H1 (cell line): ENCODE data around the gene GRID1. TPM values are rescaled to one million over a fixed set of nuclear protein-coding genes. Genes with fewer than 3 reads are reported as not detected.
A peak's percentile ranks its signal among the peaks of the same experiment; 100 is the strongest.

ENCODE experiments used
- CTCF ChIA-PET: fragments of 300-600 bp; sonication (Branson Sonifier 250); formaldehyde crosslinking; loops from one replicate; lab custom pipeline; 2021; ENCODE audit not compliant: partially characterized antibody; lab: Charles Lee
- POLR2A ChIA-PET: fragments of 300-600 bp; sonication (Branson Sonifier 250); formaldehyde crosslinking; loops from one replicate; lab custom pipeline; 2021; ENCODE audit warnings: inconsistent platforms; ENCODE audit not compliant: partially characterized antibody; lab: Charles Lee
- DNase-seq, 2 experiments: peaks; one replicate each; pipeline versions ENCODE4 v3.0.0 to v3.0.0-alpha.2; 2010 to 2022; ENCODE audit warnings: low spot score in 2 of 2, low read depth in 1 of 2, mixed read lengths in 1 of 2
- FAIRE-seq: peaks from 2 replicates; lab custom pipeline; 2011; peaks lifted over from hg19 to GRCh38; lab: Jason Lieb, UNC
- H2AFZ ChIP-seq: 2 replicates; pipeline ENCODE4 v1.8.1; 2012; ENCODE audit warnings: low read length, inconsistent platforms
- H2AK5ac ChIP-seq: 2 replicates; pipeline ENCODE4 v1.6.1; 2013; ENCODE audit warnings: low read depth, low read length
- H2BK120ac ChIP-seq: replicated peaks from 2 replicates; pipeline ENCODE3; 2013; ENCODE audit warnings: low read depth, low read length, inconsistent platforms
- H2BK12ac ChIP-seq: 2 replicates; pipeline ENCODE4 v1.6.1; 2013; ENCODE audit warnings: low read depth, low read length
- H2BK15ac ChIP-seq: 2 replicates; pipeline ENCODE4 v1.6.1; 2013; ENCODE audit warnings: low read length
- H2BK20ac ChIP-seq: 2 replicates; pipeline ENCODE4 v1.6.1; 2013; ENCODE audit warnings: low read length
- H2BK5ac ChIP-seq: 2 replicates; pipeline ENCODE4 v1.6.1; 2013; ENCODE audit warnings: low read depth, low read length
- H3K14ac ChIP-seq: 2 replicates; pipeline ENCODE4 v1.6.1; 2013; ENCODE audit warnings: inconsistent platforms; ENCODE audit not compliant: insufficient read length
- H3K18ac ChIP-seq: 2 replicates; pipeline ENCODE4 v1.6.1; 2013; ENCODE audit warnings: low read length; ENCODE audit errors: extremely low read depth
- H3K23ac ChIP-seq: 2 replicates; pipeline ENCODE4 v1.6.1; 2013; ENCODE audit warnings: inconsistent platforms; ENCODE audit not compliant: insufficient read length
- H3K23me2 ChIP-seq: 2 replicates; pipeline ENCODE4 v1.6.1; 2013; ENCODE audit warnings: low read depth, low read length
- H3K27ac ChIP-seq: 2 replicates; pipeline ENCODE4 v1.6.1; 2011; ENCODE audit warnings: low read depth, low read length, inconsistent platforms
- H3K27me3 ChIP-seq, 4 experiments: replicated peaks in 1 of 4; 1 replicate in 1 of 4; 2 replicates in 3 of 4; pipeline versions ENCODE4 v1.6.1 to v1.8.1; 2011 to 2013; ENCODE audit warnings: low read length in 3 of 4, mild to moderate bottlenecking in 3 of 4, inconsistent platforms in 2 of 4, mixed read lengths in 2 of 4, moderate library complexity in 1 of 4; ENCODE audit not compliant: control insufficient read depth in 3 of 4, insufficient read depth in 3 of 4; ENCODE audit errors: extremely low read depth in 1 of 4
- H3K36me3 ChIP-seq, 4 experiments: 2 replicates each; pipeline versions ENCODE4 v1.6.1 to v1.8.1; 2011 to 2013; ENCODE audit warnings: mild to moderate bottlenecking in 4 of 4, low read length in 3 of 4, moderate library complexity in 2 of 4, control low read depth in 1 of 4, inconsistent platforms in 1 of 4; ENCODE audit not compliant: insufficient read depth in 4 of 4, control insufficient read depth in 2 of 4
- H3K4ac ChIP-seq: replicated peaks from 2 replicates; pipeline ENCODE3; 2013; ENCODE audit warnings: low read length, low read depth, mixed read lengths, inconsistent platforms; ENCODE audit not compliant: insufficient read length
- H3K4me1 ChIP-seq, 4 experiments: replicated peaks in 1 of 4; 1 replicate in 1 of 4; 2 replicates in 3 of 4; pipeline versions ENCODE4 v1.6.1 to v1.8.1; 2011 to 2013; ENCODE audit warnings: low read length in 3 of 4, inconsistent platforms in 2 of 4, mixed read lengths in 1 of 4; ENCODE audit not compliant: insufficient read depth in 4 of 4, control insufficient read depth in 3 of 4
- H3K4me2 ChIP-seq, 2 experiments: 2 replicates each; pipeline versions ENCODE4 v1.6.1 to v1.8.1; 2011 to 2013; ENCODE audit warnings: low read depth in 2 of 2, low read length in 2 of 2, control low read depth in 1 of 2, inconsistent platforms in 1 of 2, mild to moderate bottlenecking in 1 of 2; ENCODE audit not compliant: insufficient read depth in 1 of 2
- H3K4me3 ChIP-seq, 4 experiments: fragments of 200-600, 300-600 bp in 1 of 4; sonication (generic), shearing (Covaris generic), sonication (Bioruptor Twin) in 1 of 4; 2 replicates each; pipeline versions ENCODE4 v1.5.1 to v1.8.1; 2011 to 2016; ENCODE audit warnings: low read length in 4 of 4, low read depth in 3 of 4, control low read depth in 2 of 4, inconsistent platforms in 2 of 4, mild to moderate bottlenecking in 2 of 4, mixed read lengths in 1 of 4, moderate library complexity in 1 of 4; ENCODE audit not compliant: insufficient read depth in 2 of 4; ENCODE audit errors: extremely low read depth in 1 of 4
- H3K56ac ChIP-seq: replicated peaks from 2 replicates; pipeline ENCODE3; 2013; ENCODE audit warnings: low read depth, mild to moderate bottlenecking, mixed read lengths, low read length, inconsistent platforms; ENCODE audit not compliant: insufficient read length
- H3K79me1 ChIP-seq: 2 replicates; pipeline ENCODE4 v1.6.1; 2013; ENCODE audit warnings: low read depth, low read length, control low read depth
- H3K79me2 ChIP-seq, 2 experiments: 2 replicates each; pipeline versions ENCODE4 v1.6.1 to v1.8.1; 2012 to 2013; ENCODE audit warnings: low read length in 2 of 2, mild to moderate bottlenecking in 2 of 2, inconsistent platforms in 1 of 2; ENCODE audit not compliant: insufficient read depth in 2 of 2, control insufficient read depth in 1 of 2
- H3K9ac ChIP-seq, 4 experiments: replicated peaks in 1 of 4; 1 replicate in 1 of 4; 2 replicates in 3 of 4; pipeline versions ENCODE4 v1.6.1 to v1.8.1; 2011 to 2013; ENCODE audit warnings: low read depth in 3 of 4, low read length in 3 of 4, control low read depth in 2 of 4, mild to moderate bottlenecking in 2 of 4, moderate library complexity in 2 of 4, inconsistent platforms in 1 of 4; ENCODE audit errors: extremely low read depth in 1 of 4
- H3K9me3 ChIP-seq, 2 experiments: 2 replicates each; pipeline versions ENCODE4 v1.6.1 to v1.8.1; 2012 to 2013; ENCODE audit warnings: mild to moderate bottlenecking in 2 of 2, moderate library complexity in 2 of 2, control low read depth in 1 of 2, inconsistent platforms in 1 of 2, low read depth in 1 of 2, low read length in 1 of 2, mixed read lengths in 1 of 2; ENCODE audit not compliant: insufficient read depth in 2 of 2
- H4K20me1 ChIP-seq, 2 experiments: replicated peaks in 1 of 2; 2 replicates each; pipeline versions ENCODE3 to v1.8.1; 2011 to 2013; ENCODE audit warnings: inconsistent platforms in 2 of 2, low read length in 2 of 2, mild to moderate bottlenecking in 1 of 2; ENCODE audit not compliant: insufficient read depth in 2 of 2, control insufficient read depth in 1 of 2
- H4K5ac ChIP-seq: 2 replicates; pipeline ENCODE4 v1.6.1; 2013; ENCODE audit warnings: low read length, low read depth, mixed read lengths, inconsistent platforms; ENCODE audit not compliant: insufficient read length
- H4K8ac ChIP-seq: 2 replicates; pipeline ENCODE4 v1.8.0; 2013; ENCODE audit warnings: mild to moderate bottlenecking, moderate library complexity, low read length, inconsistent platforms; ENCODE audit not compliant: insufficient read depth; ENCODE audit errors: extremely low read depth
- H4K91ac ChIP-seq: replicated peaks from 2 replicates; pipeline ENCODE3; 2013; ENCODE audit warnings: low read length, mixed read lengths, inconsistent platforms; ENCODE audit not compliant: insufficient read length
- ASH2L ChIP-seq: fragments of 200-600, 300-600 bp; sonication (generic); IDR thresholded peaks from one replicate; pipeline ENCODE4 v1.7.1; 2017; ENCODE audit warnings: low read length
- CREB1 ChIP-seq: IDR thresholded peaks from 2 replicates; pipeline ENCODE4 v1.6.1; 2012; ENCODE audit warnings: inconsistent platforms
- EGR1 ChIP-seq: IDR thresholded peaks from 2 replicates; pipeline ENCODE4 v1.6.1; 2011; ENCODE audit warnings: low read depth, low read length, borderline replicate concordance
- EZH2 ChIP-seq: fragments of 200-600 bp; sonication (generic); IDR thresholded peaks from 2 replicates; pipeline ENCODE4 v1.7.1; 2012; ENCODE audit warnings: low read depth, mild to moderate bottlenecking, moderate library complexity, low read length, inconsistent platforms; ENCODE audit not compliant: severe bottlenecking
- HDAC2 ChIP-seq, 2 experiments: fragments of 300-600 bp in 1 of 2; sonication (generic) in 1 of 2; IDR thresholded peaks; 2 replicates each; pipeline ENCODE4 v1.6.1; 2011 to 2012; ENCODE audit warnings: low read depth in 2 of 2, low read length in 2 of 2, mild to moderate bottlenecking in 2 of 2, moderate library complexity in 2 of 2, borderline replicate concordance in 1 of 2, inconsistent platforms in 1 of 2
- PHF8 ChIP-seq: fragments of 200-600 bp; sonication (generic); conservative IDR thresholded peaks from 2 replicates; pipeline ENCODE4 v1.7.1; 2012; ENCODE audit warnings: low read depth, mild to moderate bottlenecking, inconsistent platforms, low read length, moderate library complexity
- RBBP5 ChIP-seq: IDR thresholded peaks from 2 replicates; pipeline ENCODE4 v1.7.1; 2012; ENCODE audit warnings: low read depth, mild to moderate bottlenecking, inconsistent platforms, low read length, moderate library complexity, borderline replicate concordance
- RNF2 ChIP-seq: fragments of 200-900, 300-1000 bp; sonication (generic); IDR thresholded peaks from 2 replicates; pipeline ENCODE4 v1.7.1; 2016; ENCODE audit warnings: borderline replicate concordance, low read depth, mild to moderate bottlenecking, antibody characterized with exemption, low read length; ENCODE audit not compliant: poor library complexity, severe bottlenecking; ENCODE audit errors: missing control alignments
- SP4 ChIP-seq: IDR thresholded peaks from 2 replicates; pipeline ENCODE4 v1.6.1; 2012; ENCODE audit warnings: low read length, inconsistent platforms
- TAF1 ChIP-seq: IDR thresholded peaks from 2 replicates; pipeline ENCODE4 v1.6.1; 2011; ENCODE audit warnings: mild to moderate bottlenecking, low read depth, low read length
- YY1 ChIP-seq: IDR thresholded peaks from 2 replicates; pipeline ENCODE4 v1.6.1; 2011; ENCODE audit warnings: low read depth, mild to moderate bottlenecking, low read length
- WGBS, 2 experiments: shearing (Covaris generic) in 1 of 2; methylation state at CpG; one replicate each; pipeline versions ENCODE4 v1.1.6 to v1.1.7; 2013 to 2015; ENCODE audit warnings: low lambda C conversion rate in 2 of 2, mixed read lengths in 2 of 2, inconsistent platforms in 1 of 2, low coverage in 1 of 2, missing lambda C conversion rate in 1 of 2; ENCODE audit not compliant: insufficient replicate concordance in 2 of 2, insufficient coverage in 1 of 2, insufficient read length in 1 of 2; ENCODE audit errors: extremely low coverage in 1 of 2, missing lambda C conversion rate in 1 of 2; 5-methylcytosine and 5-hydroxymethylcytosine counted together
- polyA plus RNA-seq, 7 experiments: library from polyadenylated mRNA; depleted of rRNA in 3 of 7; stranded (reverse) in 5 of 7; unstranded in 2 of 7; fragments of >200 nt in 5 of 7; fragments of 200-250 nt in 2 of 7; gene quantifications; 1 replicate in 5 of 7; 2 replicates in 1 of 7; 4 replicates in 1 of 7; pipeline versions ENCODE4 v1.2.1 to v1.2.3, GENCODE V29; 2011 to 2013; ENCODE audit warnings: missing spikeins in 2 of 7, mixed read lengths in 2 of 7
- total RNA-seq: library from RNA; stranded (reverse); fragmentation: NEBNext Ultra II Directional; extraction: Animal tissue kit (Norgen Biotek cat#: 25700); gene quantifications from 2 replicates; pipeline ENCODE4 v1.2.1, GENCODE V29; 2021
- TF ChIP-seq, protein P1 (sequence below): IDR thresholded peaks from 2 replicates; pipeline ENCODE4 v1.6.1; 2012; ENCODE audit warnings: inconsistent platforms
- TF ChIP-seq, protein P2 (sequence below): IDR thresholded peaks from 2 replicates; pipeline ENCODE4 v1.6.1; 2012; ENCODE audit warnings: low read length, inconsistent platforms

The GRID1 gene
- total and polyA plus RNA-seq, 2 of the 8 experiments (the other 6 are each of a cell fraction or from before 2014, with no cell fraction given), result 0.22 to 0.30 TPM

DNA sequence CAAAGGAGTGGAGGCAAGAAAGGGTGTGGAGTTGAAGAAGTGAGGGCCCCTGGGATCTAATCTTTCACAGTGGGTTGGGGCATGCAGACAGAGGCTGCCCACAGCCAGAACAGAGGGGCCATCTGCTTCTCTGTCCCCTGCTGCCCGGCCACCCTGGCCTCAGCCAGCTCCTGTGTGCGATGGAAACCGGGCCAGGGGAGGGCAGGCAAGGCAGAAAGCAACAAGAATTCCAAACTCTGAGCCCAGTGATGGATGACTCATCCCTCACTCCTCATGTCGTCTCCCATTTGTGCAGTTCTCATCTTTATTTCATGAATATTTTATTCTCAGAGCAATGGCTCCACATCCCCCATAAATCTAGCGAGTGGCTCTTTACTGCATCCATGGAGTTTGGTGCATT, 757.1 kb downstream of the GRID1 start:
- H2BK20ac ChIP-seq, result no peak overlapping the region
- H3K4me1 ChIP-seq, result no peaks in the 10 kb centered on the region
- ChIA-PET POLR2A (no interaction called here), CTCF (no interaction called here)
- no peak overlapping the region for H3K23ac ChIP-seq
- no peaks in the 10 kb centered on the region for H3K23me2 ChIP-seq
- H3K79me1 ChIP-seq, result no peaks in the 10 kb centered on the region
- no peak overlapping the region for H3K56ac ChIP-seq
- H3K27ac ChIP-seq, result no peak overlapping the region
- no peaks in the 10 kb centered on the region for H3K36me3 ChIP-seq
- no peaks in the 10 kb centered on the region for H3K9me3 ChIP-seq
- H2BK12ac ChIP-seq, result no peak overlapping the region
- FAIRE-seq, result no peak
- H2AK5ac ChIP-seq, result no peak overlapping the region
- H4K8ac ChIP-seq, result no peak overlapping the region
- no peak overlapping the region for H3K4me3 ChIP-seq
- 99% methylated on average over 5 of the region's 5 CpGs; no CpG with 5 or more reads in 1 of the 2 experiments for WGBS, 2 experiments
- H3K79me2 ChIP-seq, result no peaks in the 10 kb centered on the region
- H4K5ac ChIP-seq, result no peak overlapping the region
- no peak overlapping the region for H3K4me2 ChIP-seq
- no peak overlapping the region for H3K18ac ChIP-seq
- no peak overlapping the region for H2BK15ac ChIP-seq
- H3K27me3 ChIP-seq, result no peaks in the 10 kb centered on the region
- H3K4ac ChIP-seq, result no peak overlapping the region
- no peak overlapping the region for H2AFZ ChIP-seq
- H4K20me1 ChIP-seq, result no peaks in the 10 kb centered on the region
- no peak overlapping the region for H3K14ac ChIP-seq
- peak in 1 of 2 experiments; percentile 11 for DNase-seq
- H4K91ac ChIP-seq, result no peak overlapping the region
- H2BK120ac ChIP-seq, result no peak overlapping the region
- no peak overlapping the region for H3K9ac ChIP-seq
- H2BK5ac ChIP-seq, result no peak overlapping the region
- TF ChIP-seq RNF2 (no peak), EZH2 (no peak), ASH2L (no peak), PHF8 (no peak), TAF1 (no peak), HDAC2 (IDR thresholded peaks at IDR 0.05; ENCODE audit: borderline replicate concordance in 1 of 2, low read depth in 2 of 2, low read length in 2 of 2) (no peak), YY1 (no peak), RBBP5 (no peak), SP4 (no peak), CREB1 (no peak), EGR1 (no peak)
- TF ChIP-seq, protein P1, sequence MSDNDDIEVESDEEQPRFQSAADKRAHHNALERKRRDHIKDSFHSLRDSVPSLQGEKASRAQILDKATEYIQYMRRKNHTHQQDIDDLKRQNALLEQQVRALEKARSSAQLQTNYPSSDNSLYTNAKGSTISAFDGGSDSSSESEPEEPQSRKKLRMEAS, result no peak
- TF ChIP-seq, protein P2, sequence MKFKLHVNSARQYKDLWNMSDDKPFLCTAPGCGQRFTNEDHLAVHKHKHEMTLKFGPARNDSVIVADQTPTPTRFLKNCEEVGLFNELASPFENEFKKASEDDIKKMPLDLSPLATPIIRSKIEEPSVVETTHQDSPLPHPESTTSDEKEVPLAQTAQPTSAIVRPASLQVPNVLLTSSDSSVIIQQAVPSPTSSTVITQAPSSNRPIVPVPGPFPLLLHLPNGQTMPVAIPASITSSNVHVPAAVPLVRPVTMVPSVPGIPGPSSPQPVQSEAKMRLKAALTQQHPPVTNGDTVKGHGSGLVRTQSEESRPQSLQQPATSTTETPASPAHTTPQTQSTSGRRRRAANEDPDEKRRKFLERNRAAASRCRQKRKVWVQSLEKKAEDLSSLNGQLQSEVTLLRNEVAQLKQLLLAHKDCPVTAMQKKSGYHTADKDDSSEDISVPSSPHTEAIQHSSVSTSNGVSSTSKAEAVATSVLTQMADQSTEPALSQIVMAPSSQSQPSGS, result no peak
